ENCODE data around the gene BRAT1. TPM values are rescaled to one million over a fixed set of nuclear protein-coding genes. Genes with fewer than 3 reads are reported as not detected.

BRAT1 gene
- total RNA-seq = 10 to 100 TPM; 24.1 to 24.5 TPM
- polyA plus RNA-seq (2013, experiment 1 of 2) = 25.7 TPM
- 28.7 TPM for polyA plus RNA-seq (2013, experiment 2 of 2)
- 28.2 to 123 (median 71.6) reads per million in 172 experiments for total RNA-seq

DNA sequence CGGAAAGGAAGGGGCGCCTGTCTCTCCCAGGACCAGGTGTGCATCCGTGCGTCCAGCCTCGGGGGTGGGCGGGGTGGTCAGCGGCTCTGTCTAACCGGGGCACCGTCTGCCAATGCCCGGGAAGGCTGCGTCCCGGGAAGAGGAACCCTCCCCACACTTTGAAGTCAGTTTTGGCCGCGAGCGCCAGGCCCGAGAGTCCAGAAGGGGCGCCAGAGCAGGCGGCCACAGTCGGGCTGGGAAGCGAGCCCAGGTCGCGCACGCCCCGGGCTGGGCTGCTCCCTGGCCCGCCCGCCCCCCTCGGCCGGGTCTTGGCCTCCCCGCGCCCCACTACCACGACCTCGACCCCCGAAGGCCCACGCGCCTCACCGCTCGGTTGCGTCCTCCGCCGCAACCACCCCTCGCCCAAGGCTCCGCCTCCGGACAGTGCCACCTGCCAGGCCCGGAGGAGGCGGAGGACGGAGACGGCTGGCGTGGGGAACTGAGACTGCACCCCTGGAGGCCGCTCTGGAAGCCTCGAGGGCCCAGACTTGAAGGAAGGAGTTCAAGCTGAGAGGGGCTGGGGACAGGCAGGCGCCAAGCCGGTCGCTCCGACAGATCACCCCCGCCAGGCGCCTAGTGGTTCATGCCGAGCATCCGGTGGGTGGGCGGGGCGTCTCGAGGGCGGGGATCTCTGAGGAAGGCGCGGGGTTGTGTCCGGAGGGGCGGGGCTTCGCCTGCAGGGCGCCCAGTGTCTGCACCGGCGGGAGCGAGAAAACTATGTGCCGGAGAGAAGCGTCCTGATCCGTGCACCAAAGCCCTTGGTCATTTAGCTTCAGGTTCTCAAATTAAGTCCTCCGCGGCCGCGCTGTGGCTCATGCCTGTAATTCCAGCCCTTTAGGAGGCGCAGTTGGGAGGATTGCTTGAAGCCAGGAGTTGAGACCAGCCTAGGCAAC, at the start of gene BRAT1:
Gene BRAT1, minus strand, starts transcription at position 404 of the 932 bp plus-strand sequence. CDS start 1,093 bp downstream, outside the sequence.
- peaks cover 18% of the 10 kb centered on the region for H3K36me3 Mint-ChIP-seq (ENCODE audit: low read depth)
- POLR2A ChIA-PET = interaction anchor here (0.8 to 1.4 kb wide), 4 partner anchors 25 to 44 kb away, joined by 3 to 5 read pairs (median 3); no protein-coding TSS in a partner anchor
- intact Hi-C loops (cut with DNase I, micrococcal nuclease) = loop anchor here in 1 of 2 experiments (1.0 to 5.0 kb wide), 7 partner anchors 27 to 983 kb away; partner anchors contain the start of genes CHST12, EIF3B, LFNG and MAD1L1
- TF ChIP-seq, protein P1, sequence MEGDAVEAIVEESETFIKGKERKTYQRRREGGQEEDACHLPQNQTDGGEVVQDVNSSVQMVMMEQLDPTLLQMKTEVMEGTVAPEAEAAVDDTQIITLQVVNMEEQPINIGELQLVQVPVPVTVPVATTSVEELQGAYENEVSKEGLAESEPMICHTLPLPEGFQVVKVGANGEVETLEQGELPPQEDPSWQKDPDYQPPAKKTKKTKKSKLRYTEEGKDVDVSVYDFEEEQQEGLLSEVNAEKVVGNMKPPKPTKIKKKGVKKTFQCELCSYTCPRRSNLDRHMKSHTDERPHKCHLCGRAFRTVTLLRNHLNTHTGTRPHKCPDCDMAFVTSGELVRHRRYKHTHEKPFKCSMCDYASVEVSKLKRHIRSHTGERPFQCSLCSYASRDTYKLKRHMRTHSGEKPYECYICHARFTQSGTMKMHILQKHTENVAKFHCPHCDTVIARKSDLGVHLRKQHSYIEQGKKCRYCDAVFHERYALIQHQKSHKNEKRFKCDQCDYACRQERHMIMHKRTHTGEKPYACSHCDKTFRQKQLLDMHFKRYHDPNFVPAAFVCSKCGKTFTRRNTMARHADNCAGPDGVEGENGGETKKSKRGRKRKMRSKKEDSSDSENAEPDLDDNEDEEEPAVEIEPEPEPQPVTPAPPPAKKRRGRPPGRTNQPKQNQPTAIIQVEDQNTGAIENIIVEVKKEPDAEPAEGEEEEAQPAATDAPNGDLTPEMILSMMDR (IDR thresholded peaks at IDR 0.05) = peak; percentile 25
- Histone ChIP-seq H3K9me3 (ENCODE audit: control insufficient read depth in 1 of 2, insufficient read depth in 1 of 2, low read length in 2 of 2) (no peaks in the 10 kb centered on the region), H3K36me3 (ENCODE audit: insufficient read depth, low read length) (peaks cover 4% of the 10 kb centered on the region), H3K4me1 (ENCODE audit: insufficient read depth, low read length) (peaks cover 55% of the 10 kb centered on the region), H3K27me3 (ENCODE audit: control insufficient read depth in 1 of 2, insufficient read depth in 2 of 2, low read length in 2 of 2) (no peaks in the 10 kb centered on the region), H3K27ac (ENCODE audit: low read depth in 1 of 2, low read length in 2 of 2) (peak within 1 kb of the TSS; percentile 88 to 99), H3K4me3 (ENCODE audit: low read length) (peak within 1 kb of the TSS; percentile 84)
- peaks cover 50% of the 10 kb centered on the region for H3K4me1 Mint-ChIP-seq (ENCODE audit: low read depth)
- peak; percentile 91 for ATAC-seq (ENCODE audit: poor library complexity)
- peak within 1 kb of the TSS; percentile 94 for H3K4me3 Mint-ChIP-seq
- peak; percentile 91 to 99 (median 95) for DNase-seq
- H3K9me3 Mint-ChIP-seq = no peaks in the 10 kb centered on the region
- CTCF ChIA-PET = interaction anchor here (1.0 kb wide), 1 partner anchor 47 kb away, joined by 3 read pairs; no protein-coding TSS in a partner anchor
- no peaks in the 10 kb centered on the region for H3K27me3 Mint-ChIP-seq
- peak within 1 kb of the TSS; percentile 84 for H3K27ac Mint-ChIP-seq

DNA sequence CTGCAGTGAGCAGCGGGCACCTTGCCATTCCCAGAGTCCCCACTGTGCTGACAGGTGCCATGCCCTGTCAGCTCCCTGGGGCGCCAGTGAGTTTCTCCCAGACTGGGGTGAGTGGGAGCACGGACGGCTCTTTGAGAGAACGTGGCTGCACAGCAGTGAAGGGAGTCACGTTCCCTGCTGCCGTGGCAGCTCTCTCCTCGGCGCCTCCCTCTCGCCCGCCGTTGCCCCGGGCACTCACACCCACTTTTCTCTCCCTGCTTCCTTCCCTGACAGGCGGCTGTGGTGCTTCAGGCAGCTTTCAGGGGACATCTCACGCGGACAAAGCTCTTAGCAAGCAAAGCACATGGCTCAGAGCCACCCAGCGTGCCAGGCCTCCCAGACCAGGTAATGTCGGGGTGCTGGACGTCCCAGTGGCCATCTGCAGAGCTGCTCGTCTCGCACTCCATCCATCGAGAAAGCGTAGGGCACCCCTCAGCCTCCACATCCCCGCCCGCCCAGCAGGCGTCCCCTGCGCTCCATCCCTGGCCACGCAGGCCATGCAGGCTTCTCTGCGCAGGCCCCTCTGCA, 49.4 kb upstream of the BRAT1 start:
- Histone ChIP-seq H3K4me1 (ENCODE audit: insufficient read depth, low read length) (peaks cover 13% of the 10 kb centered on the region), H3K27ac (ENCODE audit: low read depth in 1 of 2, low read length in 2 of 2) (no peak overlapping the region), H3K36me3 (ENCODE audit: insufficient read depth, low read length) (no peaks in the 10 kb centered on the region), H3K9me3 (ENCODE audit: control insufficient read depth in 1 of 2, insufficient read depth in 1 of 2, low read length in 2 of 2) (no peaks in the 10 kb centered on the region), H3K4me3 (ENCODE audit: low read length) (no peak overlapping the region), H3K27me3 (ENCODE audit: control insufficient read depth in 1 of 2, insufficient read depth in 2 of 2, low read length in 2 of 2) (no peaks in the 10 kb centered on the region)
- TF ChIP-seq, protein P1 (IDR thresholded peaks at IDR 0.05) = no peak
- peaks cover 8% of the 10 kb centered on the region for H3K4me1 Mint-ChIP-seq (ENCODE audit: low read depth)
- H3K27me3 Mint-ChIP-seq = no peaks in the 10 kb centered on the region
- ATAC-seq (ENCODE audit: poor library complexity) (no peak), DNase-seq (no peak)
- ChIA-PET CTCF (no interaction called here), POLR2A (no interaction called here)
- no peak overlapping the region for H3K27ac Mint-ChIP-seq
- peaks cover 7% of the 10 kb centered on the region for H3K36me3 Mint-ChIP-seq (ENCODE audit: low read depth)
- intact Hi-C loops (cut with DNase I, micrococcal nuclease) = no loop called here
- H3K4me3 Mint-ChIP-seq = no peak overlapping the region
- H3K9me3 Mint-ChIP-seq = no peaks in the 10 kb centered on the region

DNA sequence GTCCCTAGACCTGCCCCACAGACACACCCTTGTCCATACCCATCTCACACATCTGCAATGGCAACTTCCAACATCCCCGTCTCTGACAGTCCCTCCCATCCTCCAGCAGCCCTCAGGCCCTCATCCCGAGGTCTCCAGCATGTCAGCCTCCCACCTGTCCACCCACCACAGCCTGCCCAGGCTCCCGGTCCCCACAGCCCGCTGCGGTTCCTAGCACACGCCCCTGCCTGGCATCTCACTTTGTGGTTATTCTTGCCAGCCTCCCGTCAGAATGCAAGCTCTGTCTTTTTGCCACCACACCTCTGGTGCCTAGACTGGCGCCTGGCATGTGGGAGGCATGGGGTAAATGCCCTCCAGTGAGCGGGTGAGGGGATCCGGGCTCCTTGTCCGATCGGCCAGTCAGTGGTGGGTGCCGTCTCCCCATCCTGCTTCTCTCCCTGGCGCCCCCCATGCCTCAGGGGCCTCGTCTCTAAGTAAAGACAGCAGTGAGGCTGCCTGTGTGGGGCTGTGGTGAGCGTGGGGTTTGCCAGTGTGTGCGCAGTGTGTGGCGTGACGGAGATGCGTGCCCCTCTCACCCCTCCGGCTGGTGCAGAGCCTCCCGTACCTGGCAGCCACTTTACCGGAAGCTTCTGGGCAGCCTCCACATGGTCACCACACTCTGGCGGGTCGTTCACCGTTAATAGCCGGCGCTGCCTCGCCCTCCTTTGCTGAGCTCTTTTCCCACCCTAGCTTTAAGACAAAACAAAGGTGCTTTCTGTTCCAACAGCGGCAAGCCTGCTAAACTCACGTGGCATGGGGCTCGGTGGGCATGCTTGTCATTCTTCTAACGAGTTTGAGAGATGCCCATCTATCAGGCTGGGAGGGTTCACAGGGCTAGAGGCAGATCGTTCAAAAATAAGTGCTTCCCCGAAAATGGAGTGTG, 48.0 kb upstream of the BRAT1 start:
- Histone ChIP-seq H3K4me1 (ENCODE audit: insufficient read depth, low read length) (peaks cover under 1% of the 10 kb centered on the region), H3K36me3 (ENCODE audit: insufficient read depth, low read length) (peaks cover 5% of the 10 kb centered on the region), H3K9me3 (ENCODE audit: control insufficient read depth in 1 of 2, insufficient read depth in 1 of 2, low read length in 2 of 2) (no peaks in the 10 kb centered on the region), H3K27ac (ENCODE audit: low read depth in 1 of 2, low read length in 2 of 2) (no peak overlapping the region), H3K27me3 (ENCODE audit: control insufficient read depth in 1 of 2, insufficient read depth in 2 of 2, low read length in 2 of 2) (no peaks in the 10 kb centered on the region), H3K4me3 (ENCODE audit: low read length) (no peak overlapping the region)
- TF ChIP-seq, protein P1 (IDR thresholded peaks at IDR 0.05) = no peak
- Mint-ChIP-seq H3K27ac (no peak overlapping the region), H3K4me3 (no peak overlapping the region), H3K36me3 (ENCODE audit: low read depth) (peaks cover 7% of the 10 kb centered on the region), H3K4me1 (ENCODE audit: low read depth) (no peaks in the 10 kb centered on the region), H3K27me3 (no peaks in the 10 kb centered on the region), H3K9me3 (no peaks in the 10 kb centered on the region)
- CTCF ChIA-PET = no interaction called here
- DNase-seq (no peak), ATAC-seq (ENCODE audit: poor library complexity) (no peak)
- intact Hi-C loops (cut with DNase I, micrococcal nuclease) = no loop called here
- POLR2A ChIA-PET = no interaction called here

All from CD4-positive, alpha-beta T cell (primary cell).